HS-5 (cell line): ENCODE results near the gene FAM3C.

Source experiments
- DNase-seq: peaks from one replicate; pipeline ENCODE4 v3.0.0-alpha.2; 2012; ENCODE audit warnings: low read depth

FAM3C gene

DNA sequence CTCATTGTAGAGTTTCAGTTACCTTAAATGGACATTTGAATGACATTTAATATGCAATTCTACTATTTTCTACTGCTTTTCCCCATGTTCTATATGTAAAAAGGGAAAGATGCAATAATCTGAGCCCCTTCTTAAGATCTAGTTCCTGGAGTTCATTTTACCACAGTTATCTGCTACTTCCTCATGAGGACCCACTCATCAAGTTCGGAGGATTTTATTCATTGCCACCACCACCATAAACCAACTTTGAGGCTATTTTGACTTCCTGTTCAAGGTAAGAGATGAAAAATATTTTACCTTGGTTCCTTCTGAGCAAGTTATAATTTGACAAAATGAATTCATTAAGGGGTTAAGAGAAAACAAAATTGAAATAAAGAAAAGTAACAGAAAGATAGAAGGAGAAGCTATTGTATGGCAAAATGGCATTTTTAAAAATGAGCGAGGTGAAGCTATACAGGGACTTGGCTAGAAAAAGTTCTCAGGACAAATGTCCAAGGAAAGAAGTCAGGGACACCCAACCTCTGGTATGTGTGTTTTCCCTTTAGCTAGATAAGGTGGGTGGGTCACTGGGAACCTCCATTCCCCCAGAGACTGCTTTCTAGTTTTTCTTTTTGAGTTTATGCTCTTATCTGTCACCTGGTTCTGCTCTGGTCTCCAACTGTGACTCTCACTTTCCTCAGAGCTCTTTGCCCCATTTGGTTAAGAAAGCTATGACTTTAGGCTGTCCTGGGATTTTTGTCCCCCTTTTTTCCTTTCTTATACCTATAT is 14.9 kb upstream of the FAM3C start:
- DNase-seq = no peak

GRCh38 chr7:121406944-121407343 is 10.8 kb upstream of the FAM3C start:
- no peak for DNase-seq

DNA sequence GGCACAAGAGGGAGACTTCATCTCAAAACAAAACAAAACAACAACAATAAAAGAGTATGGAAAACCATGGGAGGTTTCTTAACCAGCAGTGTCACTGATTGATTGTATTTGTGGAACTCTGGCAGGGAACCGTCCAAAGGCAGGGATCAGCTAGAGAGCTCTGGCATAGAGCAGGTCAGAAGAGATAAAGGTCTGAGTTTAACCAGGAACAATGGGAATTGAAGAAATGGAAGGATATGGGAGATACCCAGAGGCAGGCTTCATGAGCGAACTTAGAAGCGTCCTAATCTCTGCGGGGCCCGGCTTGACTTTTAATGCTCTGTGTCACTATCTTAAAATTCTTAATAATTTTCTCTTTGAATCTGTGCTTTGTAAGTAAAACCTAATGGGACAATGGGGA is 10.4 kb upstream of the FAM3C start:
- no peak for DNase-seq

- DNase-seq = no peak
Measured at GRCh38 chr7:121404348-121404747, 8.2 kb upstream of the FAM3C start.

- DNase-seq = no peak
Measured at GRCh38 chr7:121402701-121403100, 6.6 kb upstream of the FAM3C start.

DNA sequence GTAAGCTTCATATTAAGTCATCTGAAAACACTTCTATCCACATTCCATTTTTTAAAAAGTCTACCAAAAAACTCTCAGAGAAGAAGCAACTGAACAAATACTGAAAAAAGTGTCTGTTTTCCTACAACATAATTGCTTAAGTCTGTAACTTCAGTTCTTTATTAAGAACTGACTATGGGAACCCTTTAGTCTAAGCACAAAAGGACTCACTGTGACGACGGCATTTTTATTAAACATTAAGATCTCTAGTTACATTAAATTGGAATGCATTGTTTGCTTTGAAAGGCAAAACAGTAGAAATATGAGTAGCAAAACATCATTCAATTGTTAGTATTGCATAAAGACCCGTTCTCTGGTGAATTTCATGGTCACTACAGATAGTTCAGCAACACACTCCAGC is 5.8 kb upstream of the FAM3C start:
- no peak for DNase-seq

GRCh38 chr7:121398246-121398645 is 2.1 kb upstream of the FAM3C start:
- DNase-seq = no peak

DNA sequence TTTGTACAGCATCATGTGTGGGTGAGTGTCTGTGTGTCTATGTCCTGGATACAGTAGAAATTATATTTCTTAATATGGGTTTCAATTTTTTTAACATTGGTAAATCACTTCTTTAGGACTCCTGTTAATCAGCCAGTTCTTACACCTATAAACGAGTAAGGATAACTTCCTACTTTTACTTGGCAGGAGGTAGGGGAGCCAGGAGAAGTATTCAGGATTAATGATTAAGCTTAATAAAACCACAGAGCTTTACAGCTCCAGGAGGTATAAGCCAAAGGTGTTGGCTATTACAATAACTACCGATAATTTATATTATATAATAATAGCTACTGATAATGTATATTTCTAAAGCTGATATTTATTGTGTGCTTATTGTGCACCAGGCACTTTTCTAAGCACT is 1.7 kb upstream of the FAM3C start:
- DNase-seq = no peak

- no peak for DNase-seq
Measured at GRCh38 chr7:121397361-121397760, 1.3 kb upstream of the FAM3C start.

- no peak for DNase-seq
Measured at GRCh38 chr7:121395494-121395960, 581 bp downstream of the FAM3C start.

DNA sequence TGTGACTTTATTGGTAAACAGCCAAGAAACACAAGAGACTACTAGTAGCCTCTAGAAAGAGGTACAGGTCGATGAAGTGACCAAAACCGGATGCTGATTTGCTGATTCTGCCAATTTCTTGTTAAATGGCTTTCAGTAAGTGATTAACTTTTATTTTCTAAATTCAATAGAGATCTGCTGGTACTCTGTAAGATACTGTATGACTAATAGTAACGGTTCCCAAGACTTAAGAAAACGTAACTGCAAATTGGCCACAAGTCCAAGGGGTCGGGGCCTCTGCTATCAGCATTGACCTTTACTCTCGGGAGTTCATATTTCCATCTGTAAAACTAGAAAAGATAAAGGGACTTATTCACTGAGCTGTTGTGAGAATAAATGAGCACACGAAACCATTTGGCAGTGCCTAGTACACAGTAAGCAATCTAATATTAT is 1.4 kb downstream of the FAM3C start:
- no peak for DNase-seq

DNA sequence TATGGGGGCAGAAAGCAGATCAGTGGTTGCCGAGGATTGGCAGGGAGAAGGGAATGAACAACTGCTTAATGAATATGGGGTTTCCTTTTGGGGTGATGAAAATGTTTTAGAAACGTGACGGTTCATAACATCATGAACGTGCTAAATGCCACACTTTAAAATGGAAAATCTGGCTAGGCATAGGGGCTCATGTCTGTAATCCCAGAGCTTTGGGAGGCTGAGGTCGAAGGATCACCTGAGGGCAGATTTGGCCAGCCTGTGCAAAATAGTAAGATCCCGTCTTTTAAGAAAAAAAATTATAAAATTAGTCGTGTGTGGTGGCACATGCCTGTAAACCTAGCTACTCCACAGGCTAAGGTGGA is 3.1 kb downstream of the FAM3C start:
- DNase-seq = no peak

GRCh38 chr7:121392277-121393004 is 3.7 kb downstream of the FAM3C start:
- no peak for DNase-seq

- DNase-seq = no peak
Measured at GRCh38 chr7:121391686-121392085, 4.4 kb downstream of the FAM3C start.

- DNase-seq = no peak
Measured at GRCh38 chr7:121390617-121391016, 5.5 kb downstream of the FAM3C start.

GRCh38 chr7:121390109-121390508 is 6.0 kb downstream of the FAM3C start:
- DNase-seq = no peak

DNA sequence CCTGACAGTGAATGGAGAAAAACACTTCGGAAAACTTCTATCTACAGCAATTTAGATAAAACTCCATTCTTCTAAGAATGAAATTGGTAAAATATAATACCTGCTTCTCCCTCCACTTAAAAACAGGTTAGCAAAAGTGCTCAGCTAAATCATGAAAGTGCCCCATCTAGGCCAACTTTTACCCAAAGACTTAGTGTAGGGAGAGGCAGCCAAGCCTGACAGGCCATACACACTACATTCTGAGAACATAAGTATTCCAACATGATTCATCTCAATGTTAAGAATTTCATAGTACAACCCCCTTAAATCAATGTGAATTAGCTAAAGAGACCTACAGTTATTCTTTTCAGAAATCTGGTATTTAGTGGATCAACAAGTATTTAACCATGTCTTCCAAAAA is 7.2 kb downstream of the FAM3C start:
- no peak for DNase-seq

GRCh38 chr7:121385800-121386179 is 10.3 kb downstream of the FAM3C start:
- DNase-seq = no peak

- no peak for DNase-seq
Measured at GRCh38 chr7:121385056-121385799, 10.9 kb downstream of the FAM3C start.

GRCh38 chr7:121384265-121384664 is 11.8 kb downstream of the FAM3C start:
- no peak for DNase-seq

GRCh38 chr7:121383235-121383910 is 12.7 kb downstream of the FAM3C start:
- no peak for DNase-seq

GRCh38 chr7:121382473-121382872 is 13.6 kb downstream of the FAM3C start:
- no peak for DNase-seq
